Liver (tissue), 9 donors: ENCODE measurements around the gene GRWD1. TPM values are rescaled to one million over a fixed set of nuclear protein-coding genes. Genes with fewer than 3 reads are reported as not detected.

ENCODE experiments used
- DNase-seq: peaks from one replicate; pipeline ENCODE4 v3.0.0-alpha.2; 2017; ENCODE audit warnings: low spot score
- H3K27ac ChIP-seq, 2 donors: one replicate each; pipeline ENCODE4 v1.7.0; 2013; ENCODE audit warnings: inconsistent platforms in 2 of 2, low read length in 2 of 2, control low read depth in 1 of 2, low read depth in 1 of 2, mild to moderate bottlenecking in 1 of 2
- H3K27me3 ChIP-seq, 4 donors: one replicate each; pipeline versions ENCODE4 v1.6.1 to v1.7.0; 2013; ENCODE audit warnings: low read length in 3 of 4, inconsistent platforms in 1 of 4, mild to moderate bottlenecking in 1 of 4, moderate library complexity in 1 of 4; ENCODE audit not compliant: control insufficient read depth in 4 of 4, insufficient read depth in 4 of 4
- H3K36me3 ChIP-seq, 4 donors: one replicate each; pipeline versions ENCODE4 v1.6.1 to v1.7.0; 2013; ENCODE audit warnings: low read length in 3 of 4, mild to moderate bottlenecking in 3 of 4, low read depth in 1 of 4, moderate library complexity in 1 of 4; ENCODE audit not compliant: control insufficient read depth in 4 of 4, insufficient read depth in 3 of 4
- H3K4me1 ChIP-seq, 4 donors: one replicate each; pipeline versions ENCODE4 v1.6.1 to v1.7.0; 2013; ENCODE audit warnings: low read length in 3 of 4, mild to moderate bottlenecking in 3 of 4, moderate library complexity in 1 of 4; ENCODE audit not compliant: control insufficient read depth in 4 of 4, insufficient read depth in 4 of 4
- H3K4me3 ChIP-seq, 3 donors: one replicate each; pipeline versions ENCODE4 v1.6.1 to v1.7.0; 2013; ENCODE audit warnings: low read length in 3 of 3, control low read depth in 1 of 3, low read depth in 1 of 3, mild to moderate bottlenecking in 1 of 3
- H3K9ac ChIP-seq, 2 donors: one replicate each; pipeline ENCODE4 v1.7.0; 2013; ENCODE audit warnings: low read length in 2 of 2, mild to moderate bottlenecking in 2 of 2, moderate library complexity in 2 of 2, control low read depth in 1 of 2, low read depth in 1 of 2
- H3K9me3 ChIP-seq, 4 donors: one replicate each; pipeline versions ENCODE4 v1.6.1 to v1.7.0; 2013; ENCODE audit warnings: low read length in 3 of 4; ENCODE audit not compliant: control insufficient read depth in 4 of 4
- CTCF ChIP-seq: fragments of 150-350 bp; IDR thresholded peaks from 2 replicates; pipeline ENCODE4 v1.5.1; 2017; ENCODE audit warnings: improper control_type of control experiment, low read depth, low read length; ENCODE audit not compliant: missing input control
- EGR1 ChIP-seq, 2 donors: IDR thresholded peaks; 2 replicates each; pipeline ENCODE4 v1.6.1; 2016 to 2018; ENCODE audit warnings: antibody characterized with exemption in 2 of 2, low read depth in 2 of 2
- FOXA1 ChIP-seq: IDR thresholded peaks from 2 replicates; pipeline ENCODE4 v1.6.1; 2016; ENCODE audit warnings: antibody characterized with exemption
- FOXA2 ChIP-seq: IDR thresholded peaks from 2 replicates; pipeline ENCODE4 v1.6.1; 2016; ENCODE audit warnings: antibody characterized with exemption
- HNF4A ChIP-seq, 2 donors: conservative IDR thresholded peaks; 2 replicates each; pipeline ENCODE4 v1.6.1; 2016; ENCODE audit warnings: antibody characterized with exemption in 2 of 2, mild to moderate bottlenecking in 2 of 2
- JUND ChIP-seq, 2 donors: IDR thresholded peaks; 2 replicates each; pipeline ENCODE4 v1.6.1; 2016; ENCODE audit warnings: antibody characterized with exemption in 2 of 2
- MAX ChIP-seq: IDR thresholded peaks from 2 replicates; pipeline ENCODE4 v1.6.1; 2016; ENCODE audit warnings: antibody characterized with exemption
- NR2F2 ChIP-seq: IDR thresholded peaks from 2 replicates; pipeline ENCODE4 v1.6.1; 2016; ENCODE audit warnings: antibody characterized with exemption
- RAD21 ChIP-seq, 2 donors: IDR thresholded peaks; 2 replicates each; pipeline ENCODE4 v1.6.1; 2016; ENCODE audit warnings: antibody characterized with exemption in 2 of 2, mild to moderate bottlenecking in 2 of 2
- RXRA ChIP-seq, 2 donors: IDR thresholded peaks; 2 replicates each; pipeline ENCODE4 v1.6.1; 2017 to 2018; ENCODE audit warnings: antibody characterized with exemption in 2 of 2, mild to moderate bottlenecking in 1 of 2
- SP1 ChIP-seq: IDR thresholded peaks from 2 replicates; pipeline ENCODE4 v1.6.1; 2018; ENCODE audit warnings: antibody characterized with exemption, mild to moderate bottlenecking
- TAF1 ChIP-seq: conservative IDR thresholded peaks from 2 replicates; pipeline ENCODE4 v1.6.1; 2016; ENCODE audit warnings: antibody characterized with exemption, mild to moderate bottlenecking
- YY1 ChIP-seq: IDR thresholded peaks from 2 replicates; pipeline ENCODE4 v1.6.1; 2016; ENCODE audit warnings: antibody characterized with exemption, mild to moderate bottlenecking
- WGBS: extraction: QIAGEN DNeasy Blood & Tissue Kit; methylation state at CpG from one replicate; pipeline ENCODE4 v1.1.7; 2013; 5-methylcytosine and 5-hydroxymethylcytosine counted together
- polyA plus RNA-seq, 2 donors: library from polyadenylated mRNA; stranded (reverse) in 1 of 2; unstranded in 1 of 2; fragments of 200-250 nt in 1 of 2; fragments of >200 nt in 1 of 2; fragmentation: Nextera tagmentation in 1 of 2; extraction: Ambion mirVana in 1 of 2; gene quantifications; one replicate each; pipeline versions ENCODE4 v1.2.1 to v1.2.3, GENCODE V29; 2013 to 2015
- total RNA-seq, 2 donors: library from RNA; depleted of rRNA; stranded (reverse); fragments of >200 nt; gene quantifications; one replicate each; pipeline ENCODE4 v1.2.3, GENCODE V29; 2014
- TF ChIP-seq, protein P1 (sequence below): IDR thresholded peaks from 2 replicates; pipeline ENCODE4 v1.6.1; 2016; ENCODE audit warnings: antibody characterized with exemption, mild to moderate bottlenecking
- donor health status: healthy.
- donor health status: healthy.
- donor health status: healthy.
- donor health status: healthy.
- donor health status: healthy.

The GRWD1 gene
- total and polyA plus RNA-seq, 4 donors = 7.1 to 31.7 (median 15.3) TPM

DNA sequence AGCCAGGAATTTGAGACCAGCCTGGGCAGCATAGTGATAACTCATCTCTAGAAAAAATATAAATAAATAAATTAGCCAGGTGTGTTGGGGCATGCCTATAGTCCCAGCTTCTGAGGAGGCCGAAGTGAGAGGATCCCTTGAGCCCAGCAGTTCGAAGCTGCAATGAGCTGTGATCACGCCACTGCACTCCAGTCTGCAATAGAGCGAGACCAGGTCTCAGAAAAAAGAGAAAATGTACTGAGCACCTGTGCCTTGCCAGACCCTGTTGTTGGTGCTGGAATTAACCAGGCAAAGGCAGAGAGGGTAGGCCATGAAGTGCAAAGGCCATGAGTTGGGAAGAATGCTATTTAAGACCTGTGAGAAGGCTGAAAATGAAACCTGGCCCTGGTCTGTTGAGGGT is 26.1 kb downstream of the GRWD1 start:
- Histone ChIP-seq H3K4me1 (peaks cover 4 to 26% (median 19%) of the 10 kb centered on the region in 4 donors), H3K4me3 (no peak overlapping the region), H3K9me3 (no peaks in the 10 kb centered on the region), H3K36me3 (peaks cover 12 to 40% (median 23%) of the 10 kb centered on the region in 4 donors), H3K27me3 (no peaks in the 10 kb centered on the region), H3K27ac (no peak overlapping the region), H3K9ac (no peak overlapping the region)
- no peak for DNase-seq
- WGBS = 94% methylated on average over 4 of the region's 4 CpGs
- TF ChIP-seq HNF4A (conservative IDR thresholded peaks at IDR 0.05) (no peak), YY1 (no peak)

DNA sequence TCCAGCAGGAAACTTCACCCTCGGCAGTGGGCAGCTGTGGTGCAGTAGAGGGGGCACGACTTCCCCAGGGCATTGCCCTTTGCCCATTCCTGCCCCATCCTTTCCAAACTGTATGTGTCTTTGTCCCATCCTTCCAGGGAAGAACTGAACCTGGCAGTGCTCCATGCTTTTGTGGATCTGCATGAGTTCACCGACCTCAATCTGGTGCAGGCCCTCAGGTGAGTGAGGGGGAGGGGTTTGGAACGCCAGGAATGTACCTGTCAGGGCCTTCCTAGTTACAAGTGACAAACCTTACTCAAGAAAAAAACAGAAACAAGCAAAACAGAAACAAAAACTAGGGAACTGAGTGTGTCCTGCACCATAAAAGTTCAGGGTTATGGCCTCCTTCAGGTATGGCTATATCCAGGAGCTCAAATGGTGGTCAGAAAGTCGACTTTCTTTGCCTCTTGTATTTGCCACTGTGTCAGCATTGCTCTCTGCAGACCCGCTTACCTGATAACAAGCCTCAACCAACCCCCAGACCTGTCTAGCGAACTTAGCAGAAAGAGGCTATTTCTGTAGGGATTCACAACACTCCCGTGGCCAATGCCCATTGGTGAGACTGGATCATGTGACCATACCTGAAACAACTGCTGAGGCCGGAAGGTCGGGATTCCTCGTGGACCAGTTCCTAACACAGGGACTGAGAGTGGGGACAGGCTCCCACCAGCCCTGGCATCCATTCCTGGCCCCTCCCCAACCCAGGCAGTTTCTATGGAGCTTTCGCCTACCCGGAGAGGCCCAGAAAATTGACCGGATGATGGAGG is 27.6 kb downstream of the GRWD1 start:
- Histone ChIP-seq H3K9me3 (no peaks in the 10 kb centered on the region), H3K27me3 (no peaks in the 10 kb centered on the region), H3K36me3 (peaks cover 18 to 51% (median 23%) of the 10 kb centered on the region in 4 donors), H3K4me3 (no peak overlapping the region), H3K4me1 (peaks cover 4 to 24% (median 18%) of the 10 kb centered on the region in 4 donors), H3K27ac (no peak overlapping the region), H3K9ac (no peak overlapping the region)
- TF ChIP-seq FOXA2 = no peak
- peak; percentile 27 to 58 for TF ChIP-seq RXRA (IDR thresholded peaks at IDR 0.05)
- no peak for TF ChIP-seq HNF4A (conservative IDR thresholded peaks at IDR 0.05)
- no peak for TF ChIP-seq MAX
- WGBS = 80% methylated on average over 14 of the region's 14 CpGs
- DNase-seq = no peak

DNA sequence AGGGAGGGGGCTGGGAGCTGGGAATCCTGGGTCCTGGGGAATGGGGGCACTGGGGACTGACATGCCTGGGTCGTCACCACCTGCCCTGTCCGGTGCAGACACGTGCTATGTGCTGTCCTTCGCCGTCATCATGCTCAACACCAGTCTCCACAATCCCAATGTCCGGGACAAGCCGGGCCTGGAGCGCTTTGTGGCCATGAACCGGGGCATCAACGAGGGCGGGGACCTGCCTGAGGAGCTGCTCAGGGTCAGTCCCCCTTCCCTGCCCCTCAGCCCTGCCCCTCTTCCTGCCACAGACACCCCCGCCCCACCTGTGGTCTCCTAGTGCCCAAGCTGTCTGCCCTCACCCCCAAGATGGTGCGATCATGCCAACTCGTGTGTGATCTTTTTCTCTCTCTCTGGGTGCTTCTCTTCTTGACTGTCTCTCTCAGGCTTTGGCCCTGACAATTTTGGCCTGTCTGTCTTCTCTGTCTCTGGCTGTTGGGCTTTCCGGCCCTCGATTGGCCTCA is 28.4 kb downstream of the GRWD1 start:
- Histone ChIP-seq H3K36me3 (peaks cover 18 to 52% (median 23%) of the 10 kb centered on the region in 4 donors), H3K4me1 (peaks cover 4 to 24% (median 15%) of the 10 kb centered on the region in 4 donors), H3K27me3 (no peaks in the 10 kb centered on the region), H3K27ac (no peak overlapping the region), H3K4me3 (no peak overlapping the region), H3K9ac (no peak overlapping the region), H3K9me3 (no peaks in the 10 kb centered on the region)
- 94% methylated on average over 16 of the region's 16 CpGs for whole genome bisulfite sequencing
- no peak for TF ChIP-seq SP1
- TF ChIP-seq RXRA (IDR thresholded peaks at IDR 0.05) = no peak
- DNase-seq = no peak

GRCh38 chr19:48475369-48476068 is 29.7 kb downstream of the GRWD1 start:
- no peak for DNase-seq
- H3K27ac ChIP-seq = no peak overlapping the region
- H3K4me3 ChIP-seq = no peak overlapping the region
- peaks cover 0 to 23% (median 11%) of the 10 kb centered on the region in 4 donors for H3K4me1 ChIP-seq
- 93% methylated on average over 17 of the region's 17 CpGs for WGBS
- H3K27me3 ChIP-seq = no peaks in the 10 kb centered on the region
- no peak overlapping the region for H3K9ac ChIP-seq
- no peaks in the 10 kb centered on the region for H3K9me3 ChIP-seq
- H3K36me3 ChIP-seq = peaks cover 18 to 52% (median 23%) of the 10 kb centered on the region in 4 donors
- TF ChIP-seq MAX = no peak
- no peak for TF ChIP-seq EGR1 (IDR thresholded peaks at IDR 0.05; ENCODE audit: low read depth in 2 of 2)
- no peak for TF ChIP-seq RAD21 (IDR thresholded peaks at IDR 0.05)
- TF ChIP-seq CTCF = no peak
- no peak for TF ChIP-seq FOXA1
- TF ChIP-seq JUND (IDR thresholded peaks at IDR 0.05) = no peak
- no peak for TF ChIP-seq YY1
- TF ChIP-seq SP1 = no peak
- no peak for TF ChIP-seq NR2F2
- no peak for TF ChIP-seq FOXA2
- TF ChIP-seq TAF1 = no peak
- TF ChIP-seq RXRA (IDR thresholded peaks at IDR 0.05) = no peak
- TF ChIP-seq, protein P1, sequence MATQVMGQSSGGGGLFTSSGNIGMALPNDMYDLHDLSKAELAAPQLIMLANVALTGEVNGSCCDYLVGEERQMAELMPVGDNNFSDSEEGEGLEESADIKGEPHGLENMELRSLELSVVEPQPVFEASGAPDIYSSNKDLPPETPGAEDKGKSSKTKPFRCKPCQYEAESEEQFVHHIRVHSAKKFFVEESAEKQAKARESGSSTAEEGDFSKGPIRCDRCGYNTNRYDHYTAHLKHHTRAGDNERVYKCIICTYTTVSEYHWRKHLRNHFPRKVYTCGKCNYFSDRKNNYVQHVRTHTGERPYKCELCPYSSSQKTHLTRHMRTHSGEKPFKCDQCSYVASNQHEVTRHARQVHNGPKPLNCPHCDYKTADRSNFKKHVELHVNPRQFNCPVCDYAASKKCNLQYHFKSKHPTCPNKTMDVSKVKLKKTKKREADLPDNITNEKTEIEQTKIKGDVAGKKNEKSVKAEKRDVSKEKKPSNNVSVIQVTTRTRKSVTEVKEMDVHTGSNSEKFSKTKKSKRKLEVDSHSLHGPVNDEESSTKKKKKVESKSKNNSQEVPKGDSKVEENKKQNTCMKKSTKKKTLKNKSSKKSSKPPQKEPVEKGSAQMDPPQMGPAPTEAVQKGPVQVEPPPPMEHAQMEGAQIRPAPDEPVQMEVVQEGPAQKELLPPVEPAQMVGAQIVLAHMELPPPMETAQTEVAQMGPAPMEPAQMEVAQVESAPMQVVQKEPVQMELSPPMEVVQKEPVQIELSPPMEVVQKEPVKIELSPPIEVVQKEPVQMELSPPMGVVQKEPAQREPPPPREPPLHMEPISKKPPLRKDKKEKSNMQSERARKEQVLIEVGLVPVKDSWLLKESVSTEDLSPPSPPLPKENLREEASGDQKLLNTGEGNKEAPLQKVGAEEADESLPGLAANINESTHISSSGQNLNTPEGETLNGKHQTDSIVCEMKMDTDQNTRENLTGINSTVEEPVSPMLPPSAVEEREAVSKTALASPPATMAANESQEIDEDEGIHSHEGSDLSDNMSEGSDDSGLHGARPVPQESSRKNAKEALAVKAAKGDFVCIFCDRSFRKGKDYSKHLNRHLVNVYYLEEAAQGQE = no peak
